Medulla oblongata (tissue), 1 donor: ENCODE data around the gene TIGD3.

ENCODE experiments used
- DNase-seq: peaks from one replicate; pipeline ENCODE4 v3.0.0-alpha.2; 2015; ENCODE audit errors: extremely low spot score

The TIGD3 gene

DNA sequence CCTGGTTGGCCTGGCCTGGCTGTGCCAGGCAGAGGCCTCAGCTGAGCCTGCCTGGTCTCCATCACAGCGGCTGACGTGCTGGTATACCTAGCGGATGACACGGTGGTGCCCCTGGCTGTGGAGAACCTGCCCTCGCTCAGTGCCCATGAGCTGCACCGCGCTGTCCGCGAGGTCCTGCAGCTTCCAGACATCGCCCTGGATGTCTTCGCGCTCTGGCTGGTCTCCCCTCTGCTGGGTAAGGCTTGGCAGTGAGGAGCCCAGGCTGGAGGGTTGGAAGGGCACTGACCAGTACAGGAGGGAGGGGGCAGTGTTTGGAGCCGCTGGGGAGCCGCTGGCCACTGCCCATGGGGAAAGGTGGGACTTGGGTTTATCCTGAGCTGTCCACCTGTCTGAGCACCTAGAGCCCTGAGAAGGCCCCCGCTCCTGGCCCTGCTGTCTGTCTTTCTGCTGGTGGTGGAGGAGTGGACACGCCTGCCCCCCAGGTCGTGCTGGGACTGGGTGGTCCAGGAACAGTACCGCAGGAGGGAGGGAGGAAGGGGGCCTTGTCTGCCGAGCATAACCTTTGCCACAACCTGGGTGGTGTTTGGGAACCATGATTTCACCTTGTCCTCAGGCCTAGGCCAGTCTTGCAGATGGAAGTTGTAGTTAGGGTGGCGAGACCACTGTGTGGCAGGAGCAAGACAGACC lies 34.9 kb downstream of the TIGD3 start:
- DNase-seq = no peak

DNA sequence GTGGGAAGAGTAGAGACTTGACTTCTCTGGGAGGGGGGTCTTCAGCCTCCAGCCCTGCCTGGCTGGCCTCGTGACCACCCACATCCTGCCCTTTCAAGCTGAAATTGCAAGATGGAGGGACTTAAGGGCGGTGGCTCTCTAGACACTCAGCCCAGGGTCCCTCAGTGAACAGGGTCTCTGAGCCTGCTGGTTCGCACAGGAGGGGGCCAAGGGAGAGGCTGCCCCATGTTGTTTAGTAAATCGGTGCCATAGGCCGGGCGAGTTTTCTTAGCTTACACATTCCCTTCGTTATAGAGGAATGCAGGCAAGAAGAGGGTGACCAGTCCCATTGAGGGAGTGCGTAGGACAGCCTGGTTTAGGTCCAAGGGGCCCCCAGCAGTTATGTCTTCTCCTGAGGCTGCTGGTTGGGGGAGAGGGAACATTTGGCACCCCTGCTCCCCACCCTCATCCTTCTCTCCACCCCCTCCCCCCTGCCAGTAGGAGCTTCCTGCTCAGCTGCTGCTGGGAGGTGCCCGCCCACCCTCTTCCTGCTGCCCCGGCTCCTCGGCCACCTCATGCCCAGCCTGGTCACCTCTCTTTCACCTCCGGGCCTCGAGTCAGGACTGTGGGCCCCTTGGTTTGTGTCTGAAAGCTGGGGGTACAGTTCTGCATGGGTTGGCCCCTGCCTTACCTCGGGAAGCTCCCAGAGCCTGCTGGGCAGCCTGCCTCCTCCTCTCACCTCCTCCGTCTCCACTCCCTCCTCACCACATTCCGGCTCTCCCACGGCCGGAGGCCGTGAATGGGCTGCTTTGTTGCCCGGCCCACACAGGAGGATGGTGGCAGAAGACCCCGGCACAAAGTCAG lies 35.8 kb downstream of the TIGD3 start:
- DNase-seq = no peak

DNA sequence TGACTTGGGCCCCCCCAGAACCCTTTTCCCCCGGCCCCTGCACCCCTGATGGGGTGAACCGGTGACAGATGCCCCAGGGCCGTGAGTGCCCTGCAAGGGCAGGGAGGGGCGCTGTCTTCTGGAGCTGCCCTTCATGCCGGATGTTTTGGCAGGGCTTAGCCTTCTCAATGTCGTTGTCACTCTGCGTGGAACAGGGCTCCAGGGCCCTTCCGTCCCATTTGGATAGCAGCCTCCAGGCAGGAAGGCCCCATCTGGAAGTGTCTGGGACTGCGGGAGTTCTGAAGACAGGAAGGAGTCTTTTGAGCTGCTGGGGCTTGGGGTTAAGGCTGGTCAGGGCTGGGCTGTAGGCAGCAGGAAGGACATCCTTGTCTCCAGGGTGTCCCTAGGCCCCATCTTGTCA lies 36.4 kb downstream of the TIGD3 start:
- DNase-seq = no peak

DNA sequence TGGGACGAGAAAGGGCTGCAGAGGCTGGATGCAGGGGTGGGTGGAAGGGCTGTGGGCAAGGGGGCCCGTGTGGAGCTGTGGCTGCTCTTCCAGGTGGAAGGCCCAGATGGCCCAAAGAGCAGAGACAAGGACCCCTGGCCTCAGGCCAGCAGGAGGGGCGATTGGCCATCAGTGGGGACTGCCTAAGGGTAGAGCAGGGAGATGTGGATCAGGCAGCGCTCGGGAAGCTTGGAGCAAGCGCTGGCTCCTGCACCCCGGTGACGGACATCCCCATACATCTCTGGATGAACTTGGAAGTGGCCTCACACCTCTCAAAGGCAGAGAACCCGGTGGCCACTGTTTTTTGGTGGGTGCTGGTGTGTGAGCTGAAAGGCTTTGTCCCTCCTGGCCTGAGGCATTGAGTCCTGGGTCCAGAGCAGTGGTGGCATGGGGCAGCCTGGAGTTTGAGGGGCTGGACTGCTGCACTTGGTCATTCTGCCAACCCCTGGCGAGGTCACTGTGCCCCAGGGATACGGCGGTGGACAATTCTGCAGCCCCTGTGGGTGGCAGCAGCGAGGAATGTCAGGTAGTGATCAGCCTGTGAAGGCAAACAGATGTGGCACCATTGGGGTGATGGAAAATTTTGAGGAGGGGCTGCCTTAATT lies 37.8 kb downstream of the TIGD3 start:
- DNase-seq = no peak

DNA sequence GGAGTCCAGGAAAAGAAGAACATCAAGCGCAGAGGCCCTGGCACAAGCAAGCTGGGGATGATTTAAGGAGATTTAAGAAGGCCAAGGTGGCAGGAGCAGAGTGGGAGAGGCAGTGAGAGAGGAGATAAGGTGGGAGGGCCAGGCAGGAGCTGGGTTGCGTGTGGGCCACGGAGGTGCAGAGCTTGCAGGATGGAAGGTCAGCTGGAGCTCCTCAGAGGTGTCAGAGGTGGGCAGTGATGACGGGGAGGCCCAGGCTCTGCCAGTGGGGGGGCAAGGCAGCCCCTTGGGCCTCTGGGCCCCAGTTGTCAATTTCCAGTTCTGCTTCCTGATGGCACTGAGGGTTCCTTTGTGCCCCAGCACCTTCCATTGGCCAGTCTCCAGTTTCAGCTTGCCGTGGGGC lies 38.3 kb downstream of the TIGD3 start:
- DNase-seq = no peak

DNA sequence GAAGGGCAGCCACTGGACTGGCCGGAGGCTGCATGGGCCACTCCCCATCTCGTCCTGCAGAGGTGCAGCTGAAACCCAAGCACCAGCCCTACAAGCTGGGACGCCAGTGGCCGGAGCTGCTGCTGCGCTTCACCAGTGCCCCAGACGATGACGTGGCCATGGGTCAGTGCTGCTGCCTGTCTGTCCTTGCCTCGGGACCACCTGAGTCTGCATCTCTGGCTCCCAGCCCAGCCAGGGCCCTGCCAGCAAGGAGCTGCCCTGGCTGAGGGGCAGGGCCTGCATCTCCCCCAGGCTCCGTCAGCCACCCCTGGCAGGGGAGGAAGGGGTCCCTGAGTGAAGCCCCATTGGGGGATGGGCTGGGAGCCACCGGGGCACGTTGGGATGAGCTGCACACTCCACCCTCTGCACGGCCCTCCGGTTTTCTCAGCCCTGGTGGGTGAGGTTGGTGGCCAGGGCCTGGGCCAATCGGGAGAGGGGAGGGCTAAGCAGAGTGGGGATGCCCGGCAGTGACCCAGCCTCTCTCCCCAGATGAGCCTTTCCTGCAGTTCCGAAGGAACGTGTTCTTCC lies 39.0 kb downstream of the TIGD3 start:
- no peak for DNase-seq

DNA sequence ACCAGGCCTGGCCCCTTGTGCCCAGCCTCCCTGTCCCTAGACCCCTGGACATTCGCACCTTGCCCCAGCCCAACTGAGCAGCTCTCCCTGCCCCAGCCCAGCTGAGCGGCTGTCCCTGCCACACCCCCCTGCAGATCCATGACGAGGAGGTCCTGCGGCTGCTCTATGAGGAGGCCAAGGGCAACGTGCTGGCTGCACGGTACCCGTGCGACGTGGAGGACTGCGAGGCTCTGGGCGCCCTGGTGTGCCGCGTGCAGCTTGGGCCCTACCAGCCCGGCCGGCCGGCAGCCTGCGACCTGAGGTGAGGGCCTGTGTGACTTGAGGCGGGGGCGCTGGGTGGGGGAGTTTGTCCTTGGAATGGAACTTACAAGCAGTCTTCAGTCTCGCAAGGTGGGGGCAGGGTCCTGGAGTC lies 39.6 kb downstream of the TIGD3 start:
- DNase-seq = no peak

DNA sequence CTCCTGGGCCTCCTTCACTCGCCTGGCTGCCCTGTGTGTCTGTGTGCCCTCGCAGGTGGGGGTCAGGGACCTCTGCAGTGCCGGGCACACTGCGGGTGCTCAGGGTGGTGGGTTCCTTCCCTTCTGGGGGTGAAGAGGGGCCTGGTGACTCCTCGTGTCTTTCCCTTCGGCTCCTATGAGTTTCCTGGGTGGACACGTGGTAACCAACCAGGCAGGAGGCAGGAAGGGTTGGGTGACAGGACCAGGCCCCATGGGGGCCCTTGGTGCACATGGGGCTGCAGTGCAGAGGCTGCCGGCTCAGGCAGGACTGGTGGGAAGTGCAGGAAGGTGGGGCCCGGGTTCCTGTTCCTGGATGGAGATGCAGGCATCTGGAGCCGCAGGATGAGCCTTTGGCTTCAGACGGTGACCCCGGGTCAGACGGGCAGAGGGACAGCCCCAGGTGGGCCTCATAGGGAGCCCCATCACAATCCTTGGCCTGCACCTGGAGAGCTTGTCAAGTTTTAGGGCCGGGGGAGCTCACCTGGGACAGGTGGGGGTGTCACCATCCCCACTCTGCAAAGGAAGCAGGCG lies 41.5 kb downstream of the TIGD3 start:
- no peak for DNase-seq

DNA sequence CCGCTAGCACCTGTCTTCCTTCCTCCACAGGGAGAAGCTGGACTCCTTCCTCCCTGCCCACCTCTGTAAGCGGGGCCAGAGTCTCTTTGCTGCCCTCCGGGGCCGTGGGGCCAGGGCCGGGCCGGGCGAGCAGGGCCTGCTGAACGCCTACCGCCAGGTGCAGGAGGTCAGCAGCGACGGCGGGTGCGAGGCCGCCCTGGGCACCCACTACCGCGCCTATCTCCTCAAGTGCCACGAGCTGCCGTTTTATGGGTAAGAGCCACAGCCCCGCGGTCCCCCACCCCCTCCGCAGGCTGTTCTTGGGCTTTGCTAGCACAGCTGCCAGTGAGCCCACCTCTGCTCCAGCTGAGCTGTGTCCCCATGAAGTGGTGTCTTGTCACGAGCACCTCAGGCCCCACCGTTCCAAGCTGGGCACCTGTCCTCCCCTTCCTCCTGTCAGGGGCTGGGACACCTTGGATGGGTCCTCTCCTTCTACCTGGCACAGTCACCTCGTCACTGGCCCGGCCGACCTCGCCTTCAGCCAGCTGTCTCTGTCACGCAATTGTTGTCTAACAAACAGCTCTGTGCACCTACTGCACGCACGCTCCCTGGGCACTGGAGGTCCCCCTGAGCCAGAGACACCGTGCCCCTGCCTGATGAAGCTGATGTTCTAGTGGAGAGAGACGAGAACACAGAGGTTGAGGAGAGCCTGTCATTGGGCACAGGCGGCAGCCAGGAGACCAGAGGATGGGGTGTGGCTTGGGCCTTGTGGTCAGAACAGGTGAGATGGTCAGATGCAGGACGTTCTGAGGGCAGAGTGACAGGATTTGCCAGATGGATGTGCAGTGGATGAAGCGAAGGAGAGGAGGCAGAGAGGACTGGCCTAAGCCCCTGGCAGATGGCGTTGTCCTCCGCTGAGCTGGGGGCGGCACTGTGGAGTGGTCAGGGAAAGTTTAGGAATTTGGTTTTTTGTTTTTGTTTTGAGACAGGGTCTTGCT lies 42.5 kb downstream of the TIGD3 start:
- no peak for DNase-seq

DNA sequence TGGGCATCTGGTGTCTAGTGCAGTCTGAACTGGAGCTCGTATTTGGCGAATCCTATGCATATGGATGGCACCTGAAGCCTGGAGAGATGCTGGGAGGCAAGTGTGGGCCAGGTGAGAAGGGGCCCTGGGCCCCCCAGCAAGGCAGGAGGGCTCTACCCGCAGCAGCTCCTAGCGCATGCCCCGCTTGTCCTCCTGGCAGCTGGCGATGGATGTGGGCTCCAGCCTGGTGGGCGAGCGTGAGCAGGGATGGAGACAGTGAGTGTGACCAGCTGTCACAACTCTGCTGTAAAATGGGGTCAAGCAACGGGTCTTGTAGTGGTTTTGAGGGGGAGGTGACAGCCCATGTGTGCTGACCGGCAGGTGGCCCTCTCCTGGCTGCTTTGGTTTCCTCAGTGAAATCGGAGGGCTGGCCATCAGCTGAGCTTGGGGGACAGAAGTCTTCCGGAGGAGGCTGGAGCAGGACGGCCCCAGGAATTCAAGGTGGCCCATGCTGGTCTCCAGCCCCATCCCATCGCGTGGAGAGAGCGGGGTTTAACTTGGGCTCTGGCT lies 43.9 kb downstream of the TIGD3 start:
- DNase-seq = no peak

DNA sequence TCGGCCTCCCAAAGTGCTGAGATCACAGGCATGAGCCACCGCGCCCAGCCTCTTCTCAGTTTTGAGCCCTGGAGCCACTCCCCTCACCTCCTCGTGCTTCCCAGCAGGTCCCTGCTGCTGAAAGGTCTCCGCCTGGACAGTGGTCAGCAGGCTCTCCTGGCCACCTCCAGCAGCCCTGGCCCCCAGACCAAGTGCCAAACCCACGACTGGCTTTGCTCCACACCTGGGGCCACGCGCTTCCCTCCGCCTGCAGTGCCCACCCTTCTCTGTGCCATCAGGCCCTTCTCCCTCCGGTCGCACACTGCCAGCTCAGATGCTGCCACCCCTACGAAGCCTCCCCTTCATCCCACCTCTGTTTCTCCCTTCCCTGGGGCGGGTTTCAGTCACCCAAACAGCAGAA lies 44.7 kb downstream of the TIGD3 start:
- no peak for DNase-seq

DNA sequence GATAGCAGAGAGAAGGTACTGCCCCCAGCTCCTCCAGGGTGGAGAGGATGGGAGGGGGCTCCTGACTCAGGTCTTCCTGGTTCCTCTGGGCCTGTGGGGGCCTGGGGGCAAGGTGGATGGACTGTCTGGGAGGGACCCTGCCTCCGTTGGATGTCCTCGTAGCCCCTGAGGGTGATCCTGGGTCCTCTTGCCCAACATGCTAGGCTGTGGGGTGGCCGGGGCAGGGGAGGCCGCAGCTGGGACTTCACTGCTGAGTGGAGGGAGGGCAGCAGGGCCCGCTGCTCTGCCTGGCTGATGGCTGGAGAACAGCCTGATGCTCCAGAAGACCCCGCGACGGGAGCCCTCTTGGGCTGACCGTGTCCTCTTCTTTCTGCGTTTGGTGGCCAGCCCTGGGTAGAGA lies 45.3 kb downstream of the TIGD3 start:
- no peak for DNase-seq

DNA sequence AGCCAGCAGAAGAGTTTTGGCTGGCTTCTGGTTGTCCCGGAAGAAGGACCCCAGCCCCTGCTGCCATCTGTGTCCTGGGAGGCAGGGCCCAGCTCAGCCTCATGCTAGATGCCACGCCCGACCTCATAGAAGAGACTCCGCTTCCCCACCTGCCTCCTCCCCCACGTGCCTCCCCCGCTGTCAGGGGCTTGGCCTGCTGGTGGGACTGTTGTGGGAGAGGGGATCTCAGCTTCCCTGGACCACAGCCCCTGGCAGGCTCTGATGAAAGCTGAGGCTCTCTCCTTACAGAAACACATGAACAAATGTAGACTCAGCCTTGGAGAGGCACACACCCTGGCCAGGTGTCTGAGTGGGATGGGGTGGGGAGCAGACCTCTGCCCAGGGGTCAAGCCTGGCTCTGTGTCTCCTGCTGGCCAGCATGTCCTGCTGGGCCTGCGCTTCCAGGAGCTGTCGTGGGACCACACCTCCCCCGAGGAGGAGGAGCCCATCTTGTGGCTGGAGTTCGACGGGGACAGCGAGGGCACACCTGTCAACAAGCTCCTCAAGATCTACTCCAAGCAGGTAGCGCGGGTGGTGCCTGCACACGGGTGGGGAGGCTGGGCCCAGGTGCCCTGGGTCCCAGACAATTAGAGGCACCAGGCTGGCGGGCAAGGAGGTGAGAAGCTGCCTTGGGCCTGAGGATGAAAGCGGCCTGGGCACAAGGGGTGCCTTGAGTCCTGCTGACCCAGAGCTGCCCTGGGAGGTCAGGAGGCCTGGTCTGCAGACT lies 45.9 kb downstream of the TIGD3 start:
- no peak for DNase-seq

DNA sequence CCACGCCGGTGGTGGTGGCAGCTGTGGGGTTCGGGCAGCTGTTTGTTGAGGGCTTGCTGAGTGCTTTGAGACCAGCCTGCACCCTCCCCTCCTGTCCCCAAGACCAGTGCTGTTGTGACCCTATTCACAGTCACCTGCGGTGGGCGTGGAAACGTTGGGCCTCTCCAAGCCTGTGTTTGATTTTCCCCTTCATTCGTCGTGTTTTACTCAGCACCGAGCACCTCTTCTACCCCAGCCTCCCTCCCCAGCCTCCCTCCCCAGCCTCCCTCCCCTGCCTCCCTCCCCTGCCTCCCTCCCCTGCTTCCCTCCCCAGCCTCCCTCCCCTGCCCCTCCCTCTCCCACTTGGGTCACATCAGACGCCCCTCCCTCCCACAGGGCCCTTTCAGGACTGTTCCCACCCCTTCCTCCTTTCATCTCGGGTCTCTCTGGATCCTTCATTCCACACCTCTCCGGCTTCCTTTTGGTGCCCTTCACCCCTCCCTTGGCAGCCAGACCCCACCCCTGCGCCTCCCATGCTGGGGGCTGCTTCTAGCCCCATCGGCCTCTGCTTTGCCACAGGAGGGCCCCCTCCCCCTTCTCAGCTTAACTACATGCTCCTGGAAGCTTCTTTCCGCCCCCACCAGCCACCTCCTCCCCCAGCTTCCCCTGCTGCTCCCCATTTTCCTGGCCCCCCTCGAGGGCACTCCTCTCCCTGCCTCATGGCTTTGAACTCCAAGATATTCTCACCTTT lies 46.7 kb downstream of the TIGD3 start:
- no peak for DNase-seq

DNA sequence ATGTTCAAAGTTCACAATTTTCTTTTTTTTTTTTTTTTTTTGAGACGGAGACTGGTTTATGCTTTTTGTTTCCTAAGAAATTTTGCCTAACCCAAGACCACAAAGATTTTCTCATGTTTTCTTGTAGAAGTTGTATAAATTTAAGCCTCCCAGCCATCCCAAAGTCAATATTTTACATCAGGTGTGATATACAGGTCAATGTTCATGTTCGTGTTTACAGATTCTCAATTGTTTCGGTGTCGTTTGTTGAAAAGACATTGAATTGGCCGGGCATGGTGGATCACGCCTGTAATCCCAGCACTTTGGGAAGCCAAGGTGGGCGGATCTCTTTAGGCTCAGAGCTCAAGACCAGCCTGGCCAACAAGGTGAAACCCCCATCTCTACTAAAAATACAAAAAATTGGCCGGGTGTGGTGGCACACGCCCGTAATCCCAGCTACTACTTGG lies 47.3 kb downstream of the TIGD3 start:
- DNase-seq = no peak

DNA sequence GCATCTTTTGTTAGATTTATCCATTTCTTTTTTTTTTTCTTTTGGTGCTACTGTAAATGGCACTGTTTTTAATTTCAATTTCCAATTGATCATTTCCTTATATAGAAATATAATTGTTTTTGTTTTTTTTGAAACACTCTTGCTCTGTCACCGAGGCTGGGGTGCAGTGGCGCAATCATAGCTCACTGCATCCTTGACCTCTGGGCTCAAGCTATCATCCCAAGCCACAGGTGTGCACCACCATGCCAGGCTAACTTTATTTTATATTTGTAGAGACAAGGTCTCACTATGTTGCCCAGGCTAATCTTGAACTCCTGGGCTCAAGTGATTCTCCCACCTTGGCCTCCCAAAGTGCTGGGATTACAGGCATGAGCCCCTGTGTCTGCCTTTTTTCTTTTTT lies 48.2 kb downstream of the TIGD3 start:
- DNase-seq = no peak

DNA sequence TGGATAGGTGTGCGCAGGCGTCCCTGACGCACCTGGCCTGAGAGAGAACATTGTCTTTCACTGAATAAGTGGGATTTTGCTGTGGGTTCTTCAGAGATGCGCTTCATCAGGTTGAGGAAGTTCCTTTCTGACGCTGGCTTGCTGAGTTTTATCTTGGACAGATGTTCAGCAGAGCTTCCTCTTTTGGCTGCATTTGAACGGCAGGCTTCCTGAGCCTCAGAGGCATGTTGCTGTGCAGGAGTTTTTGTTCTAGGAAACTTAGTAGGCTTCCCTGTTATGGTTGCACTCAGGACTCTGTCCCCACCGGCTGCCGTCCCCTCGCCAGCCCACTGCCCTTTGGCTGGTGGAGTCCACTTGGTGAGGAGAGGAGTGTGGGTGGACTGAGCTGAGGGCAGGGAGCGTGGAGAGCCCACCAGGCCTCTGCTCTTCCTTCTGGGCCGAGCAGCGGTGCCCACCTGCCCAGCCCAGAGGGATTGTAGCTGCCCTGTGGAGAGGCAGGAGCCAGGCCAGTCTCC lies 49.1 kb downstream of the TIGD3 start:
- peak; percentile 70 for DNase-seq

DNA sequence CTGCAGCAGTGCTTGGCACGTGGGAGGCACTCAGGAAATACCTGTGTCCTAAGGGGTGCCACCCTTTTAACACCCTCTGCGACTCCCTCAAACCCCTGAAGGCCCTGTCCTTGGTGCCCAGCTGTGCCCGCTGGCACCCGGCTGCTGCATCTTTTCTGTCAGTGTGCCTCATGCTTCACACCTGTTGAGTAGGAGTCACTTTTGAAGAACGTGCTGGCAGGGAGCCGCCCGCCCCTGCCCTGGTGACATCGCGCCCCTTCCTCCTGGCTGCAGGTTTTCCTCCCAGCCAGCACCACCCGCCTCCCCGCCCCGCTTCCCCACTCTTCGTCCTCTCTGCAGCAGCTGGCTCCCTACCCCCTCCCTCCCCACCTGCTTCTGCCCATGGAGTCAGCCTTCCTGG lies 49.7 kb downstream of the TIGD3 start:
- no peak for DNase-seq
